ENCODE data around the gene FXYD2.

DNA sequence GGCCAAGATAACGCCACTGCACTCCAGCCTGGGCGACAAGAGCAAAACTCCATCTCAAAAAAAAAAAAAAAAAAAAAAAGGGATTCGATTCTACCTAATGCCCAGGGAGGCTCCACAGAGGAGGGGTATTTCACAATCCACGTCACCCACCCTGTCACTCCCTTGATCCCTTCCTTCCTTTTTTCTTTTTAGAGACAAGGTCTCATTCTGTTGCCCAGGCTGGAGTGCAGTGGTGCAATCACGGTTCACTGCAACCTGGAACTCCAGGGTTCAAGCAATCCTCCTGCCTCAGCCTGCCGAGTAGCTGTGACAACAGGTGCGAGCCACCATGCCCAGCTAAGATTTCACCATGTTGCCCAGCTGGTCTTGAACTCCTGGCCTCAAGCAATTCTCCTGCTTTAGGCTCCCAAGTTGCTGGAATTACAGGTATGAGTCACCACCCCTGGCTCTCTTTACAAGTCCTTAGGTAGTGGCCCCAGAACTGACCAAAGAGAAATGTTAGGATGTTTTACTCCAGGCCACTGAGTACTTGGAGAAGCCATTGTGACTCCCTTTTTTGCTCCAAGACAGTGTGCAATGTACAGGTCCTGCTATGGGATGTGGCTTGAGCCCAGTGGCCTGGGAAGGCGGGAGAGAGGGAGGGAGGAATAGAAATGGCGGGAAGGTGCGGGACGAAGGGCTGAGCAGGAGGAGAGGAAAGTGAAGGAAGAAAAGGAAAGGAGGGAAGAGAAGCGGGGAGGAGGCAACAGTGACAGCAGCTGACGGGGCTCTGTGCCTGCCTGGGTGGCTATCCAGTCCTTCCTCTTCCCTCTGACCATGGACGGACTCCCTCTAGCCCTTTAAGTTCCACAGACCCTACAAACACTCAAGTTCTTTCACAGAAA, 11.8 kb upstream of the FXYD2 start:
- no peak for TF ChIP-seq YY1 (IDR thresholded peaks at IDR 0.05; ENCODE audit: insufficient read depth, insufficient read length)
- no peak for TF ChIP-seq ZNF274 (IDR thresholded peaks at IDR 0.05; ENCODE audit: low read depth, low read length)
- no peak for TF ChIP-seq SUZ12 (IDR thresholded peaks at IDR 0.05; ENCODE audit: extremely low read depth, insufficient read depth, insufficient read length)
